ENCODE measurements around the gene EDN2.

Gene EDN2

DNA sequence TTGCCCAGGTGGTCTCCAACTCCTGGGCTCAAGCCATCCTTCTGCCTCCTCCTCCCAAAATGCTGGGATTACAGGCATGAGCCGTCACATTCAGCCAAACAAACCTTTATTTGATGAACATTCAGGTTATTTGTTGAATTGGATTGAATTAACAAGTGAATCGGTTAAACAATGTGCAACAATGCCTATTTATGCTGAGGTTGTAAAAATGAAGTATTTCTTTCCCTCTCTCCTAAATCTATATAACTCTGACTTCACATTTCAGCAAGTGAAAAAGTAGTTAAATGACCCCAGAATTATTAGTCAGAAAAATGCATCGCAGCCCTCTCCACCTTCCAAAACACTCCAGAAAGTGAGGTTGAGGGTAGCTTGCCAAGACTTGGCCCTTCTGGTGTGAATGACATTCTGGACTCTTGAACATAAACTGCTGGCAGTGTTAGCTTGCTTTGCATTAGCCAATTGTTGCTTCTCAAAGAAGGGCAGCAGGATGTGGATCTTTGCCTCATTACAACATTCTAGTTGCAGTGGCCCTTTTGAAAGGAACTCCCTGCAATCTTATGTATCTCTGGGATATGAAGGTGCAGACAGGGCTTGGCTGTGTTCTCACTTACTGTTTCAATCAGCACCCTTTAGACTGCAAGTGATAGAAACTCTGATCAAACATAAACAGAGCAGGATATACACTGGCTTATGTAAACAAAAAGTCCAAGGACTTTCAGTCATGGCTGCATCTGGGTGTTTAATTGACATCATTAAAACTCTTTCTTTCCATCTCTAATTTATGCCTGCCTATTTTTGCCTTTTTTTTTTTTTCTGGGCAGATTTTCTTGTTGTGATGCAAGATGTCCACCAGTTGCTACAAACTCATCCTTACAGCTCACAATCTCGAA is 22.4 kb downstream of the EDN2 start:
- no peak for DNase-seq

DNA sequence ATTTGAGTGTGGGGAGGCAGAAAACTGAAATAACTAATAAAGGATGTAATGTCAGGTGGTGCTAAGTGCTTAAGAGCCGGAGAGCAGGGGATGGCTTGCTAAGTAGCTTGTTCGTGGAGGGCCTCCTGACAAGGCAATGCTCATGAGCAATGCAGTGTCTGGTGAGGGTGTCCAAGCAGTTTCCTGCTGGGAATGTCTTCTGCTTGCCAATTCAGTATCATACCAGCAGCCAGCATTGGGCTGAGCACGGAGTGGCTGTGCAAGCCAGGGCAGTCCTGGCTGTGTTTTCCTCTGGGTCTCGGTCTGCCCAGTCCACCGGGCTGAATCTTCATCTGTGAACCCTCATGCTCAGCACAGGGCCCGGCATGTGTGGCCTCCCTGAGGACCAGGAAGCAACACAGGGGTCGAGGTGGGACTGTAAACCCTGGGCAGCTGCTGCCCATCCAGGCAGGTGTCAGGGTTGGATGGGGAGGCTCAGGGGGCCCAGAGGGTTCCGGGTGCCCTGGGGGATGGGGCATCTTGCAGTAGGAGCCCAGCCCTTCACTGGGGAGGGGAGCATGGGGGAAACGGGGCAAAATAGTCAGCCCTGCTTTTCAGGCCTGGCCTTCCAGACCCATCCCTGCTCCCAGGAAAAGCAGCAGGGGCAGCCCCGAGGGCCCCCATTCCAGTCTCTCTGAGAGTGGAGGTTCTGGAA is 27.5 kb downstream of the EDN2 start:
- DNase-seq, result no peak

DNA sequence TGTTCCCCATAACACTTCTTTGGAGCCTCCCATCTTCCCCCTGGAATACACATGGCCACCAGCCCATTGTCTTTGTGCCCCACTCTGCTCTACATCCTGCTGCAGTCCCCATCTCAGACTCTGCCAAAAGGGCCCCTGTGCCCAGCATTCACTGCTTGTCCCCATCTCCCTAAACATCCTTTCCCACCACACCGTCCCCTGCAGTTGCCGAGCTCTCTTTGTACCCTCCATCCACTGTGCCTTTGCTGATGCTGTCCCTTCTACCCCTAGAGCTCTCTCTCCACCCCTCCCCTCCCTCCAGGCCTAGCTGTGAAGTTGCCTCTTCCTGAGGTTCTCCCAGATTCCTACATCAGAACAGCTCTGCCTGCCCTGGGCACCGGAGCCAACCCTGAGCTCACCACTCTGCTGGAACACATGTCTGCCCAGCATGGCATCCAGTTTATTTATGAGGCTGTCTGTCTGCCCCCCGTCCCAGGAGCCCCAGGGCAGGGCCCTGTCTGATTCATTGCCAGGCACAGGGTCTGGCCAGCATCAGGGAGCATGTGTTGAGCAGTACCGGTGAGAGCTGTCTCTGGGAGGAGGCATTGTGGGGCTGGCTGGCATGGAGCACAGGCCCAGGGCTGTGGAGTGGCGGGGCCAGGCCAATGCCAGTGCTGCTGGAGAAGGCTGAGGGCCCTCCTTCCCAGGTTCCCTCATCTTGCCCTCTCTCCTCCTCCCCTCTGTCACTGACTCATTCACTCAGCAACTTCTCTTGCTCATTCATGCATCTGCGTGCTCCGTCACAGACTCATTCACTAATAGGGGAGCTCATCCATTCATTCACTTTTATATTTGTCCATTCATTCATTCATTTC is 28.8 kb downstream of the EDN2 start:
- DNase-seq, result no peak

GRCh38 chr1:41454406-41454805 is 30.1 kb downstream of the EDN2 start:
- DNase-seq, result no peak

DNA sequence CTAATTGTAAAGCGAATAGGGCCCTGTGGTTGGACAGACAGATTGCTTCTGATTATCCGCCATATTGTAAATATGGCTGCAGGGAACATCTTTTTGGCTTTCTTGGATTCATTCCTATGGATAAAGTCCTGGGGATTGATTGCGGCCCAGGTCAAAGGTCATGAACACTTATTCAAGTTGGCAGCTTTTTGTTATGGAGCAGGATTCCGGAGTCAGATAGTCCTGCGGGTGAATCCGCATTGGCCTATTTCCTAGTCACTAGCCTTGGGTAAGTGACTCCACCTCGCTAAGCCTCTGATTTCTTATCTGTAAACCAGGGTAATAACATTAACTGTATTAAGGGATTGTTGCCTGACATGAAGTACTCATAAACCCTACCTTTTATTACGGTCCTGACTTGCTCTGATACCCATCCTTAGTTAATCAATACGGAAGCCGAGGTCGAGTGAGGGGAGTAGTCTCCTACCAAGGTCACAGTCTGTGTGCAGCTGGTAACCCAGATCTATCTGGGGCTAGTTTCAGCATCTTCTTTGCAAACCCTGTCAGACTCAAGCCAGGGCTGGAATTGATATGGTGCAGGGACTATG is 31.7 kb downstream of the EDN2 start:
- DNase-seq, result no peak

- DNase-seq, result no peak
Measured at GRCh38 chr1:41450747-41451285, 33.7 kb downstream of the EDN2 start.

DNA sequence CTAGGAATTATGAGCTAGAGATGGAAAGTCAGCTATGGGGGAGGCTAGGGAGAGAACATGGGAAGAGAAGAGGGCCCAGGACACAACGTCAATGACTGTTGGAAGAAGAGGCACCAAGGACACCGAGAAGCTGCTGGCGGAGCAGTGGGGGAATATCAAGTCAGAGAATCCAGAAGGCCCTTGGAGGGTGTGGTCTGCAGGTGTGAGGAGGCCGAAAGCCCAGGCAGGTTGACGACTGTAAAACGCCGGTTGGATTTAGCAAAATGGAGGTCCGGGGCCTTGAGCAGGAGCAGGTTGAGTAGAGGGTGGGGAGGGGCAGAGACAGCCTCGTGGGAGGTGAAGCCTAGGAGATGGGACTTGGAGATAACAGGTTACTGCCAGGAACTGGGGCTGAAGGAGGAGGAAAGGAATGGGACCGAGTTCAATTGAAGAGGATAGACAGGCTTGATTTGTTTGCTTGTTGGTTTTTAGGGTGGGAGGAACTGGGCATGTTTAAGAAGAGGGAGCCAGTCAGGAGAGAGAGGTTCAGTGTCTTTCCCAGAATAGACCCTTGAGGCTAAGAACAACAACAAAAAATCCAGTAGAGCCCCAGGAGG is 35.1 kb downstream of the EDN2 start:
- DNase-seq, result no peak

DNA sequence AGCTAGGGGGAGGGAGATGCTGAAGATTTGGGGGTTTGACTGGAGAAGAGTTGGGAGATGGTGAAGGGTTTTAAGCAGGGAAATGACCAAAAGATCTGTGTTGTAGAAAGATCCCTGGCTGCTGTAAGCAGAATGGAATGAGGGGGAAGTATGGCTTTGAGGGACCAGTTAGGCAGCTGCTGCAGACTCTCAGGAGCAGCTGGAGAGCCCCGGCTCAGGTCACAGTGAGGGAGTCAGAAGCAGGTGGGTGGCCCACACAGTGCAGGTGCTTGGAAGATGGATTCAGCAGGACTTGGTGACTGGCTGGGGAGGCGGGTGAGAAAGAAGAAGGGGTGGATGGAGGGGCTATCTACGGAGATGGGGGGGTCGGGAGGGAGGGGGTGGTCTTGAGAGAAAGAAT is 35.7 kb downstream of the EDN2 start:
- DNase-seq, result no peak

DNA sequence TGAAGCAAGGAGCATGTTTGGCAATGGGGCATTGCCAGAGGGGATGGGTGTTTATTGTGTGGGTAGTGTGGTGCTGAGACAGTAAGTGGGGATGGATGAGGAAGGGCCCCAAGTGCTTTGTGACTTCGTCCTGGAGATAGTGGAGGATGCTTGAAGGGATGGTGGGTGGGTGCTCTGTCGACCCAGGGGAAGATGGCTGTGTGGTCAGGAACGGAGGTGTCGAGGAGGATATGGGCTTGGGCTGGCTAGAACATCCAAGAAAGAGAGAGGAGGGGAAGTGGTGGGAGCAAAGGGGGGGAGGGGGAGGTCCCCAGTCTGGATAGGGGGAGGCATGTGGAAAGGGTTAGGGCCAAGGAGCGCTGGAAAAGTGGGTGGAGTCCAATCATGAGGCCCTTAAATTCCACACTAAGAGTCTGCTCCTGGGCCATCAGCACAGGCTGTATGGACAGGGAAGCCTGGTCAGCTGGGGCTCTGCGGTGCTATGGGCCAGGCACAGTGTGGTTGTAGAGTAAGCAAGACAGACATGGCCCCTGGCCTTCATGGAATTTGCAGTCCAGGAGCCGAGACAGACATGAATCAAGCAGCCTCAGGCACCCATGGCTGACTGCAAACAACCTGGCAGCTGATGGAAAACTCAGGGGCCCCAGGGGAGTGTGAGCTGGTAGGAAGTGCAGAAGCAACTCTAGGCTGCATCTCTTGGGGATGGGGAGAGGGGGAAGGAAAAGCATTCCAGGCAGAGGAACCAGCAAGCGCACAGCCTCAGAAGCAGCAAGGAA is 36.3 kb downstream of the EDN2 start:
- no peak for DNase-seq

GRCh38 chr1:41446851-41447610 is 37.5 kb downstream of the EDN2 start:
- no peak for DNase-seq

GRCh38 chr1:41444785-41445184 is 39.7 kb downstream of the EDN2 start:
- no peak for DNase-seq

DNA sequence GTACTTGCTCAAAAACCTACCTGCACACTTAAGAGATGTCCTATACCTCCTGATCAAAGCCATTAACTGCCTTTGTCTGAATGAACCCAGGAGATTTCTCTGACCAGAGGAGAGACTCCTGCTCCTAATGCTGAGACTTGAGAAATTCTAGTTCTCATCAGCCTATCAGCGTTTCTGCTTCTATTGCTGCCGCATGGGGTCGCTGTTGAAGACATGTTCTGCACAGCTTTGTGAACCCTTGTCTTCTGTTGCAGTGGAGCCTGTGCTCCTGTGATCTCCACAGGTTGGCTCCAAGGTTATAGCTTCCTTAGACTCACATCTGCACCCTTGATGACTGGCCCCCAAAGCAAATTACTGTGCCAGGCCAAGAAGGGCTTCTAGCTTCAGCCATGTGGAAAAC is 40.2 kb downstream of the EDN2 start:
- no peak for DNase-seq

- no peak for DNase-seq
Measured at GRCh38 chr1:41442697-41443251, 41.7 kb downstream of the EDN2 start.

GRCh38 chr1:41440321-41441085 is 44.0 kb downstream of the EDN2 start:
- no peak for DNase-seq

DNA sequence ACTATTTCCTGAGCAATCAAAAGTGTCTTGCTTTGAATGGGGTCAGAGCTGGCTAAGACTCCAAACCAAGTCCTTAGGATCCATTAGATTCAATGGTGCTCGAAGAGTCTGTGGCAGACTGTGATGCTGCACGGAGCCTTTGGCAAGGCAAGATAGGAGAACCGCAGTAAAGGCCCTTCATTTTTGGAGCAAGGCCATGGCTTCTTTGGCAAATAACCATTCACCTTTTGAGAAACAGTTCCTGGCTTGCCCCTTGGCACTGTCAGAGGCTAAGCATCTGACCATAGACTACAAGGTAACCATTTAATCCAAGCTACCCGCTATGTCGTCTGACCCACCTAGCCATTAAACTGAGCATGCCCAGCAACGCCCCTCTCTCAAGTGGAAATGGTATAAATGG is 45.2 kb downstream of the EDN2 start:
- DNase-seq, result no peak

DNA sequence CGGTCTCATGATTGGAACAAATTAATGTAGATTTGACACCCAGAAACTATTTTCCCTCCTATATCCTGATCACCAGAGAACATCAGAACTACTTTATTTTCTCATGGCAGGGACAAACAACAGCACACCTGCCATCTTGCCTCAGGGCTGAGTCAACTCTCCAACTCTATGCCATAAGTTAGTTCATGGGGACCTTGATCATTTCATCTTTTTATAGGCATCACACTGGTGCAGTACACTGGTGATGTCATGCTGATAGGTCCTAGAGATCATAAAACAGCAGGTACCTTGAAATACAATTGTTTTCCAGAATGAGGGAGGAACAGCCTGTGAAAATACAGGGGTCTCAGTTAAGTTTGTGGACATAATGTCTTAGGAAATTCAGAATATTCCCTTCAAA is 45.8 kb downstream of the EDN2 start:
- DNase-seq, result no peak

GRCh38 chr1:41437011-41437355 is 47.5 kb downstream of the EDN2 start:
- no peak for DNase-seq

DNA sequence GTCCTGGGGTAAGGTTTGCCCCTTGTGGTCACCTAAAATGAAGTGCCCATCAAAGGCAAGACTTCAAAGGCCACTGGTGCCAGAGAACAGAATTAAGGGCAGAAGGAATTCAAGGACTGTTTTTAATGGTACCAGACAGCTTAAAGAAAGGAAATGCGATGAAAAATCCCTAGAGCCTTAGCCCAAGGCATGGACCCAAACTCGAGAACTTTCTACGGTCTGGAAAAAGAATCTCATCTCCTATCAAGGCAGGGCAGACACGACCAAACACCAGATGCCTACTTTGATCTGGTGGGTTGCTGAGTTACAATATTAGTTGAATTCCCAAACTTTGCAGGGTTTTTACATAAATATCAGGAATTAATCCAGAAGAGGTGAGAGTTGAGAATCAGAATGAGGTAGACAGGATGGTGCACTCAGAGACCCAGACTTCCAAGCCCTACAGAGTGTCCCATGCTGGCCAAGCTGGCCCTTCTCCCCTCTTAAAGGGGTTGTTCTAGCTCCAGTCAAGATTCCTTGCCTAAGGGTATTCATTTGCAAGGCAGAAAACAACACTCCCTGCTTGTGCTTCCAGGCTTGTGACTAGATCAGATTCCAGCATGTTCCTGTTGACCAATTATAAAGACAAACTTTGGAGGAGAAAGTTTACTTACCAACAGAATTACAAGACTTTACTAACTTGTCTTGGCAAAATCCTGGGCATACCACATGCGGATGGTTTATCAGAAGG is 48.0 kb downstream of the EDN2 start:
- no peak for DNase-seq

DNA sequence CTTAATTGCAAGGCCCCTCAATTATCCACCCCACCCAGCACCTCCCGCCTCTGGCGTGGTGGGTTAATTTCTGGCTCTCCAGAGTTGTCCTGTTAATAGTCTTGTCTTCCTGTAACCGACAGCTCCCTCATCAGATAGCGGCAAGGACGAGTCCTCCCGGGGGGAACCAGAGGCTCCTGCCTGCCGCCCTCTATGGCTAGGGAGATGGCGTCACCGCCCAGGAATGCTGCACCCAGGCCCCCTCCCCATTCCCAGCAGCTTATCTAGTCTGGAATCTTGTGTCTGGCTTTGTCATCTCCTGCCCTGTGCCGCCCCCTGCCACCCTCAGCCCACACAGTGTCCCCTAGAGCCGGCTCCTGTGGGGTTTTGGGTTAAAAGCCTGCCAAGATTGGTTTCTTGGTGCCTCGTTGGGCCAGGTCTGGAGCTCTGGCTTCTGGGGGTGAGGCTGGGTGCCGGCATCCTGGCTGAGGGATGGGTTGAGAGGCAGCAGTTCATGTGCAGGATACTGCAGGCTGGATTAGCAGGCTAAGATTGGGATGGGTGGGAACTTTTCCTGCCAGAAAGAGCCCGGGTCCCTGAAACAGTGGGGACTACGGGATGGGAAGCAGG is 48.8 kb downstream of the EDN2 start:
- DNase-seq, result no peak
